Vagina (tissue), 2 donors: ENCODE measurements around the gene AADAT. TPM values are rescaled to one million over a fixed set of nuclear protein-coding genes. Genes with fewer than 3 reads are reported as not detected.
"Not testable (repeated sequence)": the region's sequence is repeated elsewhere in the genome, so short reads cannot be mapped to it uniquely, and the experiment has no call there.

Experiments
- DNase-seq, 2 donors: peaks; one replicate each; pipeline ENCODE4 v3.0.0-alpha.2; 2017; ENCODE audit errors: extremely low spot score in 2 of 2
- H3K27ac ChIP-seq: fragments of 200-600 bp; sonication (generic); one replicate; pipeline ENCODE4 v1.5.1; 2019
- H3K27me3 ChIP-seq: fragments of 200-600 bp; sonication (generic); one replicate; pipeline ENCODE4 v1.5.1; 2019
- H3K36me3 ChIP-seq, 2 donors: fragments of 200-600 bp; sonication (generic); one replicate each; pipeline ENCODE4 v1.5.1; 2017 to 2019
- H3K4me1 ChIP-seq: fragments of 200-600 bp; sonication (generic); one replicate; pipeline ENCODE4 v1.5.1; 2019
- H3K4me3 ChIP-seq, 2 donors: fragments of 200-600 bp; sonication (generic); 1 replicate in 1 of 2; 2 replicates in 1 of 2; pipeline ENCODE4 v1.5.1; 2016 to 2019
- H3K9me3 ChIP-seq: fragments of 200-600 bp; sonication (generic); one replicate; pipeline ENCODE4 v1.5.1; 2019
- POLR2A ChIP-seq, 2 donors: fragments of 450-650 bp; IDR thresholded peaks; one replicate each; pipeline ENCODE4 v1.6.1; 2017; ENCODE audit warnings: antibody characterized with exemption in 2 of 2, mild to moderate bottlenecking in 2 of 2, moderate library complexity in 2 of 2
- POLR2AphosphoS5 ChIP-seq, 2 donors: sonication (generic); formaldehyde crosslinking; IDR thresholded peaks; one replicate each; pipeline ENCODE4 v1.9.0; 2017; ENCODE audit warnings: antibody characterized with exemption in 2 of 2, mild to moderate bottlenecking in 2 of 2, low read depth in 1 of 2; ENCODE audit not compliant: insufficient read depth in 1 of 2
- intact Hi-C: fragments of 100-400 bp; cut with DNase I; formaldehyde crosslinking; loops from one replicate; pipeline ENCODE4 v1.15.1; 2023
- total RNA-seq: library from RNA; depleted of rRNA; stranded (reverse); fragments of >200 nt; gene quantifications from one replicate; pipeline ENCODE4 v1.2.3, GENCODE V29; 2016
- TF ChIP-seq, protein P1 (sequence below), 3 experiments: fragments of 450-650 bp in 2 of 3; fragments of 200-600 bp in 1 of 3; sonication (generic) in 1 of 3; IDR thresholded peaks; one replicate each; pipeline ENCODE4 v1.5.1; 2017 to 2019; ENCODE audit warnings: antibody characterized with exemption in 3 of 3, mild to moderate bottlenecking in 2 of 3, moderate library complexity in 2 of 3

AADAT gene
- total RNA-seq, 1 donor from 2014 or later: 3.7 TPM

DNA sequence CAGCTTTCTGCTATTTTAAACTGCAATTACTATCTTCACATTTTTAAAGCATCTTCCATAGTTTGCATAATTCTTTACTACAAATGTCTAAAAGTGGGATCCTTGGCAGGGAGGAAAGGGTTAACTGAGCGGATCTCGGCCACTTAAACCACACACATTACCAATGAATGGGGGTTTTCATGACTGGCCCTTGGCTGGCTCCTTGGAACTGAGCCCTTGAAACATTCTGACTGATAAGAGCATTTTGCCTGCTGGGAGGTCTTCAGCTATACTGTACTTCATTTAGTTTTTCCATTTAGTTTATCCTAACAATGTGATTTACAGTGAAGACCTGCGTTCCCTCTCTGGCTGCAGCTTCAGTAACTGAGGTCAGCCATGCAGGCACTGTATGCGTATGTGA, 31.9 kb downstream of the AADAT start:
- TF ChIP-seq POLR2AphosphoS5 (IDR thresholded peaks at IDR 0.05; ENCODE audit: insufficient read depth in 1 of 2, low read depth in 1 of 2): no peak
- no peak for TF ChIP-seq POLR2A (IDR thresholded peaks at IDR 0.05)
- TF ChIP-seq, protein P1, sequence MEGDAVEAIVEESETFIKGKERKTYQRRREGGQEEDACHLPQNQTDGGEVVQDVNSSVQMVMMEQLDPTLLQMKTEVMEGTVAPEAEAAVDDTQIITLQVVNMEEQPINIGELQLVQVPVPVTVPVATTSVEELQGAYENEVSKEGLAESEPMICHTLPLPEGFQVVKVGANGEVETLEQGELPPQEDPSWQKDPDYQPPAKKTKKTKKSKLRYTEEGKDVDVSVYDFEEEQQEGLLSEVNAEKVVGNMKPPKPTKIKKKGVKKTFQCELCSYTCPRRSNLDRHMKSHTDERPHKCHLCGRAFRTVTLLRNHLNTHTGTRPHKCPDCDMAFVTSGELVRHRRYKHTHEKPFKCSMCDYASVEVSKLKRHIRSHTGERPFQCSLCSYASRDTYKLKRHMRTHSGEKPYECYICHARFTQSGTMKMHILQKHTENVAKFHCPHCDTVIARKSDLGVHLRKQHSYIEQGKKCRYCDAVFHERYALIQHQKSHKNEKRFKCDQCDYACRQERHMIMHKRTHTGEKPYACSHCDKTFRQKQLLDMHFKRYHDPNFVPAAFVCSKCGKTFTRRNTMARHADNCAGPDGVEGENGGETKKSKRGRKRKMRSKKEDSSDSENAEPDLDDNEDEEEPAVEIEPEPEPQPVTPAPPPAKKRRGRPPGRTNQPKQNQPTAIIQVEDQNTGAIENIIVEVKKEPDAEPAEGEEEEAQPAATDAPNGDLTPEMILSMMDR (IDR thresholded peaks at IDR 0.05): no peak
- intact Hi-C loops: no loop called here
- Histone ChIP-seq H3K27ac (no peak overlapping the region), H3K4me1 (no peaks in the 10 kb centered on the region), H3K27me3 (no peaks in the 10 kb centered on the region), H3K36me3 (no peaks in the 10 kb centered on the region), H3K9me3 (no peaks in the 10 kb centered on the region), H3K4me3 (no peak overlapping the region)
- no peak for DNase-seq

DNA sequence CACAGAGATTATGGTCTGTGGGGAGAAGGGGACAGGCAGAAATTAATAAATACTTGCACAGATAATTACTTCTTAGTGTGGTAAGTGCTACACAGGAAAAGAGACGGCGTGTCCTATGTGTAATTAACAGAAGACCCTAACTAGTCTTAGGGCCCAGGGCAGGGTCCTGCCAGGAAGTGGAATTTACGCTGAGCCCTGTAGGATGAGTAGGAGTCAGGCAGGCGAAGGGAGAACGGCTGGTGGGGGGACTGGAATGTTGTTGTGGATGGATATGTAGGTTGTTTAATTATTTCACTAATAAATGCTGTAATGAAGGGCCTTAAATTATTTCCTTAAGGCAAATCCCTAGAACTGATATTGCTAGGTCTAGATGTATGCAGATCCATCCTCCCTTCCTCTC, 36.8 kb downstream of the AADAT start:
- DNase-seq: no peak
- Histone ChIP-seq H3K27ac (no peak overlapping the region), H3K27me3 (no peaks in the 10 kb centered on the region), H3K4me3 (no peak overlapping the region), H3K4me1 (no peaks in the 10 kb centered on the region), H3K36me3 (no peaks in the 10 kb centered on the region), H3K9me3 (no peaks in the 10 kb centered on the region)
- intact Hi-C loops: no loop called here
- TF ChIP-seq POLR2A (IDR thresholded peaks at IDR 0.05): no peak
- TF ChIP-seq, protein P1 (IDR thresholded peaks at IDR 0.05): no peak
- no peak for TF ChIP-seq POLR2AphosphoS5 (IDR thresholded peaks at IDR 0.05; ENCODE audit: insufficient read depth in 1 of 2, low read depth in 1 of 2)

DNA sequence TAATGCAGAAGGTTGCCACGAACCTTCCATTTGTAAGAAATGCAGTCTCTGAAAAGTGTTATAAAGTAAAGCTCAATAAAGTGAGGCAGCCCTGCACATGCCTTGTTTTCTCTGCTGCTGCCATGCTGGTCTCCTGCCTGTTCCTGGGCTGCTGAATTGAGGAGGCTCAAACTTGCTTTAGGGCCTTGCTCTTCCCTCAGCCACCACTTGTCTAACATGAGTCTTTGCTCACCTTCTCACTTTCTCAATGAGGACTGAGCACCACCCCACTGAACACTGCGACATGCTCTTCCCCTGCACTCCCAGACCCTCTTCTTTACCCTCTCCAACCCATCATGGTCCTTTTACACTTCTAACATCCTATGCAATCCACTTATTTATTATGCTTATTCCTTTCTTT, 38.4 kb downstream of the AADAT start:
- no peaks in the 10 kb centered on the region for H3K4me1 ChIP-seq
- H3K9me3 ChIP-seq: no peaks in the 10 kb centered on the region
- intact Hi-C loops: no loop called here
- H3K4me3 ChIP-seq: no peak overlapping the region
- DNase-seq: no peak
- H3K36me3 ChIP-seq: no peaks in the 10 kb centered on the region
- TF ChIP-seq POLR2A (IDR thresholded peaks at IDR 0.05): no peak
- TF ChIP-seq POLR2AphosphoS5 (IDR thresholded peaks at IDR 0.05; ENCODE audit: insufficient read depth in 1 of 2, low read depth in 1 of 2): no peak
- TF ChIP-seq, protein P1 (IDR thresholded peaks at IDR 0.05): no peak
- H3K27me3 ChIP-seq: no peaks in the 10 kb centered on the region
- no peak overlapping the region for H3K27ac ChIP-seq

DNA sequence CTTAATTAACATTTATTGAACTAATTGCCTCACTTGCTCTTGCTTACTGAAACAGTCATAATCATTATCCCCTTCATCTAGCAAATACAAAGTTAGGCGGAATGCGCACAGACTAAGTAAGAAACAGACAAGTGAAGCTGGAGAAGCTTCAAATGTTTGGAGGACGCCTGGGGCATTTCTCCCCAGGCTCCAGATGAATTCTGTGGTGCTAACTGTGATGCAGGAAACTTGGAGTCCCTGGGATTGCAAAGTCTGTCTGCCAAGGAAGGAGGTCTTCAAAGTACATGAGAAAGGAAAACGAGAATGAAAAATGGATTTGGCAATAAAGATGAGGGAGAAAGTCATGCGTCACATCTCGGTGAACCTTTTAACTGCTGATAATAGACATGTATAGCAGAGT, 40.0 kb downstream of the AADAT start:
- TF ChIP-seq POLR2AphosphoS5 (IDR thresholded peaks at IDR 0.05; ENCODE audit: insufficient read depth in 1 of 2, low read depth in 1 of 2): no peak
- TF ChIP-seq POLR2A (IDR thresholded peaks at IDR 0.05): no peak
- TF ChIP-seq, protein P1 (IDR thresholded peaks at IDR 0.05): no peak
- Histone ChIP-seq H3K36me3 (no peaks in the 10 kb centered on the region), H3K27me3 (no peaks in the 10 kb centered on the region), H3K4me1 (no peaks in the 10 kb centered on the region), H3K4me3 (no peak overlapping the region), H3K9me3 (no peaks in the 10 kb centered on the region), H3K27ac (no peak overlapping the region)
- DNase-seq: no peak
- intact Hi-C loops: no loop called here

DNA sequence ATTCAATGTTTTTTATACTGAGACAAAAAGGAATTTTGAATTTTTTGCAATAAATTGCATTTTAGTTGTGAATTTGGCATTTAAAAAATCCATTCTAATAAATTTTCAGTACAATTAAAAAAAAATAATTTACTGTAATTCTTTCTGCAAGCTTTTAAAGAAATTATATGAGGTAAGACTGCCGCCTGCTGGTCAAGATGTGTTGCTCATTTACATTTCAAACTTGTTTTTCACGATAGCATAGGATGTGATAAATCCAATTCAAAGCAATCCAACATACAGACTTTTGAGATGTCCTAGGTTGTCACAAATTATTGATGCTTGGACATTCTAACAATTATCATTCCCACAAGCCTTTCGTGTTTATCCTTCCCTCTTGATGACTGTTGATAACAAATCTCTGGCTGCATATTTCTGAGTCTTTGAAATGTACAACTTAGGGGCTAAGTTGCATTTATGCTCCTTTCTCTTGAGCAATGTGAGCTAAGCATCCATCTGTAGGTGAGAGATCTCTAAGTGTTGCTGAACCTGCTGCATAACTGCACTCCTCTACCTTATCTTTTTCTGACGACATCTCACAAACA, 41.9 kb downstream of the AADAT start:
- Histone ChIP-seq H3K4me1 (no peaks in the 10 kb centered on the region), H3K9me3 (no peaks in the 10 kb centered on the region), H3K27me3 (no peaks in the 10 kb centered on the region), H3K36me3 (no peaks in the 10 kb centered on the region), H3K27ac (no peak overlapping the region), H3K4me3 (no peak overlapping the region)
- no peak for DNase-seq
- TF ChIP-seq POLR2A (IDR thresholded peaks at IDR 0.05): no peak
- TF ChIP-seq, protein P1 (IDR thresholded peaks at IDR 0.05): peak; percentile 69 to 84 (median 76)
- no peak for TF ChIP-seq POLR2AphosphoS5 (IDR thresholded peaks at IDR 0.05; ENCODE audit: insufficient read depth in 1 of 2, low read depth in 1 of 2)
- intact Hi-C loops: no loop called here

DNA sequence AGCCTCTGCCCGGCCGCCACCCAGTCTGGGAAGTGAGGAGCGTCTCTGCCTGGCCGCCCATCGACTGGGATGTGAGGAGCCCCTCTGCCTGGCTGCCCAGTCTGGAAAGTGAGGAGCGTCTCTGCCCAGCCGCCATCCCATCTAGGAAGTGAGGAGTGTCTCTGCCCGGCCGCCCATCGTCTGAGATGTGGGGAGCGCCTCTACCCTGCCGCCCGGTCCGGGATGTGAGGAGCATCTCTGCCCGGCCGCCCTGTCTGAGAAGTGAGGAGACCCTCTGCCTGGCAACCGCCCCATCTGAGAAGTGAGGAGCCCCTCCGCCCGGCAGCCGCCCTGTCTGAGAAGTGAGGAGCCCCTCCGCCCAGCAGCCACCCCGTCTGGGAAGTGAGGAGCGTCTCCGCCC, 43.6 kb downstream of the AADAT start:
- H3K4me1 ChIP-seq, H3K9me3 ChIP-seq, H3K4me3 ChIP-seq, H3K27me3 ChIP-seq, intact Hi-C loops, H3K36me3 ChIP-seq, H3K27ac ChIP-seq, DNase-seq: not testable (repeated sequence)
